Activated T-cell treated with anti-CD3 and anti-CD28 coated beads, Interleukin-2, amount 50 U/mL, for 1 hour (primary cell): ENCODE measurements around the gene MAML1.
"Not testable (repeated sequence)": the region's sequence is repeated elsewhere in the genome, so short reads cannot be mapped to it uniquely, and the experiment has no call there.

Experiments
- DNase-seq: peaks from one replicate; pipeline ENCODE4 v3.0.0-alpha.2; 2020

Gene MAML1, protein sequence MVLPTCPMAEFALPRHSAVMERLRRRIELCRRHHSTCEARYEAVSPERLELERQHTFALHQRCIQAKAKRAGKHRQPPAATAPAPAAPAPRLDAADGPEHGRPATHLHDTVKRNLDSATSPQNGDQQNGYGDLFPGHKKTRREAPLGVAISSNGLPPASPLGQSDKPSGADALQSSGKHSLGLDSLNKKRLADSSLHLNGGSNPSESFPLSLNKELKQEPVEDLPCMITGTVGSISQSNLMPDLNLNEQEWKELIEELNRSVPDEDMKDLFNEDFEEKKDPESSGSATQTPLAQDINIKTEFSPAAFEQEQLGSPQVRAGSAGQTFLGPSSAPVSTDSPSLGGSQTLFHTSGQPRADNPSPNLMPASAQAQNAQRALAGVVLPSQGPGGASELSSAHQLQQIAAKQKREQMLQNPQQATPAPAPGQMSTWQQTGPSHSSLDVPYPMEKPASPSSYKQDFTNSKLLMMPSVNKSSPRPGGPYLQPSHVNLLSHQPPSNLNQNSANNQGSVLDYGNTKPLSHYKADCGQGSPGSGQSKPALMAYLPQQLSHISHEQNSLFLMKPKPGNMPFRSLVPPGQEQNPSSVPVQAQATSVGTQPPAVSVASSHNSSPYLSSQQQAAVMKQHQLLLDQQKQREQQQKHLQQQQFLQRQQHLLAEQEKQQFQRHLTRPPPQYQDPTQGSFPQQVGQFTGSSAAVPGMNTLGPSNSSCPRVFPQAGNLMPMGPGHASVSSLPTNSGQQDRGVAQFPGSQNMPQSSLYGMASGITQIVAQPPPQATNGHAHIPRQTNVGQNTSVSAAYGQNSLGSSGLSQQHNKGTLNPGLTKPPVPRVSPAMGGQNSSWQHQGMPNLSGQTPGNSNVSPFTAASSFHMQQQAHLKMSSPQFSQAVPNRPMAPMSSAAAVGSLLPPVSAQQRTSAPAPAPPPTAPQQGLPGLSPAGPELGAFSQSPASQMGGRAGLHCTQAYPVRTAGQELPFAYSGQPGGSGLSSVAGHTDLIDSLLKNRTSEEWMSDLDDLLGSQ

DNA sequence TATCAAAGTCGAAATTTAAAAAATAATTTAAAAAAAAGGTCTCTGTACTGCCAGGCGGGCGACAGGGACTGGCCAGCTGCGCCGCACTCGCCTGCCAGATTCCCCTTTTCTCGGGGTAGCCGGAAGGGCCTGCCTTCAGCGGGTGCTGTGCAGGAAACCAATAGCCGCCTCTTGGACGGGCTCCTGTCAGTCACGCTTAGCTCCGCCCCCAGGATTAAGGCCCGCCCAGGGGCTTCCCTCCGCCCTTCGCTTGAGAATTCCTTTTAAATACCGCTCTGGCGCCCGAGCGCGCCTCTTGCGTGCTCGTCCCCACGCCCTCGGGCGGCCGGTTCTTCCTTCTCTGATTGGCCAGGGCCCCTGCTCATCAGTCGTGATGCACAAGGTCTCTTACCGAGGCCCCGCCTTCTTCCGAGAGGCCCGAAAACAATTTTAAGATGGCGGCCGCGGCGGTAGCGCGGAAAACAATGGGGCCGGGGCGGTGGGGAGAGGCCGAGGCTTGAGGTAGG, at the start of gene MAML1:
TSS of gene MAML1 (plus strand) at position 411 of the 506 bp plus-strand sequence. CDS start 291 bp downstream, outside the sequence.
- peak; percentile 99 for DNase-seq

DNA sequence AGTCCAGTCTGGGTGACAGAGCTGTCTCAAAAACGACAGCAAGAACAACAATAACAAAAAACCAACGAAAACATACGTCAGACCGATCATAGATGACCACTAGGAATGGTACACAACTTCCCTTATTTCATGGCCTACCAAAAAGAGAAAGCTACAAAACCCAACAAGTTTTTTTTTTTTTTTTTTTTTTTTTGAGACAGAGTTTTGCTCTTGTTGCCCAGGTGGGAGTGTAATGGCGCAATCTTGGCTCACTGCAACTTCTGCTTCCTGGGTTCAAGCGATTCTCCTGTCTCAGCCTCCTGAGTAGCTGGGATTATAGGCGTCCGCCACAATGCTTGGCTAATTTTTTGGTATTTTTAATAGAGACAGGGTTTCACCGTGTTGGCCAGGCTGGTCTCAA, 43.4 kb upstream of the MAML1 start:
- DNase-seq, result not testable (repeated sequence)

DNA sequence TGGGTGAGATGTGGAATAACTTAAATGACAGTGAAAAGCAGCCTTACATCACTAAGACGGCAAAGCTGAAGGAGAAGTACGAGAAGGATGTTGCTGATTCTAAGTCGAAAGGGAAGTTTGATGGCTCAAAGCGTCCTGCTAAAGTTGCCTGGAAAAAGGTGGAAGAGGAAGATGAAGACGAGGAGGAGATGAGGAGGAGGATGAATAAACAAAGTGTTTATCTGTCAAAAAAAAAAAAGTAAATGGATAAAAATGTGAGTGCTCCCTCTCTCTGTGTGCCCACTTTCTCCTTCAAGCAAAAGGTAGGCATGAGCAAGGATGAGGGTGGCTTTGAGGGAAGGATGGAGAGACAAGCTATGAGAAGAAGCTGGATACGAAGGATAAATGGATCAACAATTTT, 38.1 kb upstream of the MAML1 start:
- DNase-seq, result no peak

GRCh38 chr5:179696603-179697002, 36.0 kb upstream of the MAML1 start:
- no peak for DNase-seq

DNA sequence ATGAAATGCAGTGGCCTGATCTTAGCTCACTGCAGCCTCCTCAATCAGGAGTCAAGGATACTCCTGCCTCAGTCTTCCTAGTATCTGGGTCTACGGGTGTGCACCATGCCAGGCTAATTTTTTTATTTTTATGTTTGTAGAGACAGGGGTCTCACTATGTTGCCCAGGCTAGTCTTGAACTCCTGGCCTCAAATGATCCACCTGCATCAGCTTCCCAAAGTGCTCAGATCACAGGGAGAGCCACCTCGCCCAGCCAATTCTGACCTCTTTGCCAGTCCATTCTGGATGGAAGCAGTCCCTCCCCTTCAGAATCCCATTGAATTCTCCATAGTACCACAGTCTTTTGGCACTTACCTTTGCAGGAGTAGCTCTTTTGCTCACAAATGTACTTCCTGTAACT, 35.5 kb upstream of the MAML1 start:
- DNase-seq, result no peak

DNA sequence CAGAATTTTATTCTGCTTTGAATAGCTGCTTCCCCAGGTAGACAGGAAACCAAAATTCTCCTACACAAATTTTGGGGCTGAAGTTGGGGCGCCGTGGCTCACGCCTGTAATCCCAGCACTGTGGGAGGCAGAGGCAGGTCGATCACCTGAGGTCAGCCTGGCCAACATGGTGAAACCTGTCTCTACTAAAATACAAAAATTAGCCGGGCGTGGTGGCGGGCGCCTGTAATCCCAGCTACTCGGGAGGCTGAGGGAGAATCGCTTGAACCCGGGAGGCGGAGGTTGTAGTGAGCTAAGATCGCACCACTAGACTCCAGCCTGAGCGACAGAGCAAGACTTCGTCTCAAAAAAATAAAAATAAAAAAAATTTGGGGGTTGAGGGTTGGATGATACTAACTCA, 35.1 kb upstream of the MAML1 start:
- DNase-seq, result not testable (repeated sequence)

GRCh38 chr5:179697993-179698934, 34.4 kb upstream of the MAML1 start:
- peak; percentile 97 for DNase-seq

DNA sequence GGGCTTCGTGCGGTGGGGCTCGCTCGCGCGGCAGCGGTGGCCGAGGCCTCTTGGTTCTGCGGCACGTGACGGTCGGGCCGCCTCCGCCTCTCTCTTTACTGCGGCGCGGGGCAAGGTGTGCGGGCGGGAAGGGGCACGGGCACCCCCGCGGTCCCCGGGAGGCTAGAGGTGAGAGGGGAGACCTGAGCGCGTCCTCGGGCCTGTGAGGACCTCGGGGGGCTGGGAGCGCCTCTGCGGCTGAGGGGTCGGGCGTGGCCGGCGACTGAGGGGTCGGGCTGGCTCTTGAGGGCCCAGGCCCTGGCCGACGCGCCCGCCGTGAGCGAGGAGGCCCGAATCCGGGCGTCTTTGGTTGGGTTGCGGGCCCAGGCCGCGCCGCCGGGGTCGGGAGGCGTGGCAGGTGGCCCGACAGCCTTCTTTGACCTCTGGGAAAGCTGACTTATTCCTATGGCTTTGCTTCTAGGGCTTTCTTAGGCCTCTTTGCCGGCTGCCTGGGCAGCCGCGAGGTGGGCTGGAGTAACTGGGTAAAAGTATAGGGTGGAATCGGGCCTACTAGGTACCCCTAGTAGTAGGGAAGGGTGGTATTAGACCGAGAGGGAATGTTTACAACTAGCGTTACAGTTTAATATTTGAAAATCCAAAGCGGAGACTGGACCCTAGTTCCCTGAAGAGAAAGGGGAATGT, 33.5 kb upstream of the MAML1 start, which contains the start of gene CANX:
TSS of gene CANX (plus strand) at position 33 of the 681 bp plus-strand sequence. CDS start 6,715 bp downstream, outside the sequence.
- DNase-seq, result no peak

DNA sequence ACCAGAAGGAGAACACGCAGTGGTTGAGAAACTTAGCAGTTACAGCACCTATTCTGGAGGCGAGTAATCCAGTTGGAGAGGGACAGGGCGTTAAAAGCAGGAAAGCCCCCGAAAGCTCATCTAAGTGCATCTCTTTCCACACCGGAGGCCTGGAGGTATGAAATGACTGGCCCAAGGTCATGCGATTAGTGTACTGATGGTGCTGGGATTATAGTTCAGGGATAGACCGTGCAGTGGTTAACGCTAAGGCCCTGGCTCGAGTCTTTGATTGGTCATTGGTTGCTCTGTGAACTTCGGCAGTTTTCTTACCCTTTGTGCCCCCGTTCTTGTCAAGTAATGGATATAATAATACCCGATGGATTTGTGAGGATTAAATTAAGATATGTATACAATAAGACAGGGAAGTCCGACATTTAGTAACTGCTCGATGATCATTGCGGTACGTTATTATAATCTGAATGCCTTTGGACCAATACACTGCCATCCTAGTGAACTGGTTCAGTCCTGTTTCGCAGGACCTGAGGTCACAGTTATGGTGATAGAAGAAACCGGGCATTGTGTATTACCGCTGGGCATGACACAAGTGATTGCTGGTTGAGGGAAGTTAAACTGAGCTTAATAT, 32.9 kb upstream of the MAML1 start:
- peak; percentile 30 for DNase-seq

GRCh38 chr5:179700401-179700918, 32.2 kb upstream of the MAML1 start:
- DNase-seq, result no peak

- DNase-seq, result no peak
Measured at GRCh38 chr5:179716286-179716685, 16.3 kb upstream of the MAML1 start.

DNA sequence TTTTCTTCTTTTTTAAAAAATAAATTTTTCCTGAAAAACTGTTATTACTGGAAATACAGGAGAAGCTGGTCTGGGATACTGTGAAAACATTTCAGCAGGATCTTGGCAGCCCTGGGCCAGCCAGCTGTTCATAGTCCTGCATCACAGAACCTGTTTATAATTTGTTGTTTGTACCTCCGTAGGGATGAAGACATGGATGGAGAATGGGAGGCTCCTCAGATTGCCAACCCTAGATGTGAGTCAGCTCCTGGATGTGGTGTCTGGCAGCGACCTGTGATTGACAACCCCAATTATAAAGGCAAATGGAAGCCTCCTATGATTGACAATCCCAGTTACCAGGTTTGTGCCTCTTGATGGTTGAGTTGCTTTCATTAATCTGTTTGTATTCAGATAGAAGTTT, 12.4 kb upstream of the MAML1 start:
- no peak for DNase-seq

DNA sequence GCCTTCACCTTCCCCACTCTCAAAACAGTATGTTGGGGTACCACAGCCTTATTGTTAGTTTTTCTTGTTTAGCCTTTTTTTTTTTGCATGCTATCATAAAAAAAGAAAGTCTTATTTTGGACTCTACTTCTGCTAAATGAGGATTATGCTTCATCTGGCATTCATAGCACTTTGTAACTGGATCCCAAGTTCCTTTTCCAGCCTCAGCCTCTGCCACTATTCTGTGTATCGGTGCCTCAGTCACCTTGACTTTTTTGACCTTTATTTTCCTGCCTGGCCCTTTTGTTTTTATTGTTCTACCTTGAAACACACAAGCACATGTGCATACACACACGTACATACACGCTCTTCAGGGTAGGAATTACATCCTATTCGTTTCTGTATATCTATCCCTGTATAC, 8.5 kb upstream of the MAML1 start:
- no peak for DNase-seq

GRCh38 chr5:179727106-179727505, 5.5 kb upstream of the MAML1 start:
- no peak for DNase-seq

GRCh38 chr5:179729303-179729702, 3.3 kb upstream of the MAML1 start:
- no peak for DNase-seq

- DNase-seq, result no peak
Measured at GRCh38 chr5:179729727-179730126, 2.9 kb upstream of the MAML1 start.

GRCh38 chr5:179730356-179730755, 2.3 kb upstream of the MAML1 start:
- DNase-seq, result no peak

- no peak for DNase-seq
Measured at GRCh38 chr5:179730852-179731251, 1.8 kb upstream of the MAML1 start.

DNA sequence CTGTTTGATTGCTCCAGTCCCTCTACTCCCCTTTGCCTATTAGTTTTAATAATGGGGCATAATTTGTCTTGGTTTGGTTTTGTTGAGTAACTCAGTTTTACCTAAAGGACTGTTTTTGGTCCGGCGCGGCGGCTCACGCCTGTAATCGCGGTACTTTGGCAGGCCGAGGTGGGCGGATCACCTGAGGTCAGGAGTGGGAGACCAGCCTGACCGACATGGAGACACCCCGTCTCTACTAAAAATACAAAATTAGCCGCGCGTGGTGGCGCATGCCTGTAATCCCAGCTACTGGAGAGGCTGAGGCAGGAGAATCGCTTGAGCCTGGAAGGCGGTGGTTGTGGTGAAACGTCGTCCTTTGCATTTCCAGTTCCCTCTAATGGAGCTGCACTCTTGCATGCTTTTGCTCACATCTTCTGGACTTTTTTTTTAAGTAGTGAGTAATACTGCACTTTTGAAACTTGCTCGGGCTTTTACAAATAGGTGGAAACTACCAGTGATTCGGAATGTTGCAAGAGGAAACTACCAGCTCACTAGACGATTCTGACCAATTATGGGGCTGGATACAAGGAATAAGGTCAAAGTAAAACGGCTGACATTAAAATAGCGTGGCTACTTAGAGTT, 721 bp upstream of the MAML1 start:
- peak; percentile 33 for DNase-seq
